ENCODE data around the gene RANBP3. TPM values are rescaled to one million over a fixed set of nuclear protein-coding genes. Genes with fewer than 3 reads are reported as not detected.
A peak's percentile ranks its signal among the peaks of the same experiment; 100 is the strongest.

The RANBP3 gene
- total RNA-seq, 6 donors from 2014 or later = 64.4 to 116 (median 68.5) TPM

- ATAC-seq (ENCODE audit: low FRiP score in 2 of 2) = no peak
- Histone ChIP-seq H3K36me3 (peaks cover 33 to 99% (median 98%) of the 10 kb centered on the region in 4 donors), H3K27ac (no peak overlapping the region), H3K9me3 (no peaks in the 10 kb centered on the region), H3K4me3 (no peak overlapping the region), H3K4me1 (peaks cover 0 to 4% (median 0%) of the 10 kb centered on the region in 4 donors), H3K27me3 (no peaks in the 10 kb centered on the region)
- WGBS, 2 donors = 92 to 93% methylated on average over 12 of the region's 12 CpGs
- no peak for DNase-seq
- TF ChIP-seq EP300 (IDR thresholded peaks at IDR 0.05) (no peak), POLR2AphosphoS5 (IDR thresholded peaks at IDR 0.05) (no peak), CTCF (IDR thresholded peaks at IDR 0.05) (no peak), POLR2A (IDR thresholded peaks at IDR 0.05) (no peak)
Measured at GRCh38 chr19:5922161-5922545, 55.8 kb downstream of the RANBP3 start.

- Histone ChIP-seq H3K4me1 (peaks cover 0 to 4% (median 0%) of the 10 kb centered on the region in 4 donors), H3K27me3 (no peaks in the 10 kb centered on the region), H3K9me3 (no peaks in the 10 kb centered on the region), H3K4me3 (no peak overlapping the region), H3K27ac (no peak overlapping the region), H3K36me3 (peaks cover 33 to 99% (median 97%) of the 10 kb centered on the region in 4 donors)
- TF ChIP-seq POLR2A (IDR thresholded peaks at IDR 0.05) = no peak
- TF ChIP-seq EP300 (IDR thresholded peaks at IDR 0.05) = no peak
- no peak for TF ChIP-seq POLR2AphosphoS5 (IDR thresholded peaks at IDR 0.05)
- TF ChIP-seq CTCF (IDR thresholded peaks at IDR 0.05) = no peak
- 87% methylated on average over 21 of the region's 21 CpGs for WGBS, 2 donors
- ATAC-seq (ENCODE audit: low FRiP score in 2 of 2) = no peak
- DNase-seq = no peak
Measured at GRCh38 chr19:5921516-5922160, 56.3 kb downstream of the RANBP3 start.

- H3K4me1 ChIP-seq = peaks cover 6 to 21% (median 20%) of the 10 kb centered on the region in 4 donors
- ATAC-seq (ENCODE audit: low FRiP score in 2 of 2) = no peak
- peaks cover 19 to 90% (median 81%) of the 10 kb centered on the region in 4 donors for H3K36me3 ChIP-seq
- H3K9me3 ChIP-seq = no peaks in the 10 kb centered on the region
- TF ChIP-seq CTCF (IDR thresholded peaks at IDR 0.05) (no peak), POLR2AphosphoS5 (IDR thresholded peaks at IDR 0.05) (no peak), POLR2A (IDR thresholded peaks at IDR 0.05) (no peak), EP300 (IDR thresholded peaks at IDR 0.05) (no peak)
- no peaks in the 10 kb centered on the region for H3K27me3 ChIP-seq
- 99 to 100% methylated on average over 3 to 17 of the region's 20 CpGs for WGBS, 2 donors
- no peak overlapping the region for H3K27ac ChIP-seq
- H3K4me3 ChIP-seq = no peak overlapping the region
- no peak for DNase-seq
Measured at GRCh38 chr19:5918463-5919079, 59.4 kb downstream of the RANBP3 start.

- DNase-seq = peak in 1 of 2 donors; percentile 69
Measured at GRCh38 chr19:5917431-5918107, 60.4 kb downstream of the RANBP3 start.

More at GRCh38 chr19:5917431-5918107, 60.4 kb downstream of the RANBP3 start:
- ATAC-seq (ENCODE audit: low FRiP score in 2 of 2) = no peak
- Histone ChIP-seq H3K4me1 (peaks cover 6 to 22% (median 20%) of the 10 kb centered on the region in 4 donors), H3K27me3 (no peaks in the 10 kb centered on the region), H3K36me3 (peaks cover 9 to 80% (median 71%) of the 10 kb centered on the region in 4 donors), H3K9me3 (no peaks in the 10 kb centered on the region), H3K27ac (no peak overlapping the region), H3K4me3 (no peak overlapping the region)
- WGBS, 2 donors = 93 to 96% methylated on average over 29 to 31 of the region's 36 CpGs
- TF ChIP-seq POLR2A (IDR thresholded peaks at IDR 0.05) (no peak), CTCF (IDR thresholded peaks at IDR 0.05) (no peak), EP300 (IDR thresholded peaks at IDR 0.05) (no peak), POLR2AphosphoS5 (IDR thresholded peaks at IDR 0.05) (no peak)

Data from upper lobe of left lung (tissue), 6 donors.